Spleen (tissue), 7 donors: ENCODE results near the gene OR52I1.

Source experiments
- CTCF ChIP-seq, 11 experiments: fragments of 200-600 bp in 7 of 11; fragments of 450-650 bp in 4 of 11; sonication (generic) in 4 of 11; IDR thresholded peaks in 8 of 11; conservative IDR thresholded peaks in 3 of 11; 1 replicate in 7 of 11; 2 replicates in 4 of 11; pipeline versions ENCODE4 v1.4.0 to v1.8.0; 2016 to 2021; ENCODE audit warnings: antibody characterized with exemption in 11 of 11, inconsistent platforms in 4 of 11, mild to moderate bottlenecking in 1 of 11
- POLR2A ChIP-seq, 3 donors: fragments of 450-650 bp; IDR thresholded peaks; one replicate each; pipeline ENCODE4 v1.5.1; 2017; ENCODE audit warnings: antibody characterized with exemption in 3 of 3, mild to moderate bottlenecking in 1 of 3
- donor health status: DM: no; HTN: no; CAD: no; lungs with moderate emphysema.
- donor health status: DM: no; HTN: no; CAD: no.
- donor health status: DM: no; HTN: no; CAD: no.

GRCh38 chr11:4560467-4560866, 33.4 kb upstream of the OR52I1 start:
- no peak for TF ChIP-seq CTCF (IDR thresholded peaks at IDR 0.05 in 8 of 11, conservative IDR thresholded peaks at IDR 0.05 in 3 of 11)
- TF ChIP-seq POLR2A (IDR thresholded peaks at IDR 0.05), result no peak
